ENCODE results near the gene CYTL1.
"Not testable (repeated sequence)": the region's sequence is repeated elsewhere in the genome, so short reads cannot be mapped to it uniquely, and the experiment has no call there.

CYTL1 gene

GRCh38 chr4:5003918-5004317 is 15.3 kb downstream of the CYTL1 start:
- in situ Hi-C loops (cut with MboI; ENCODE audit: low sequenced_read_pairs), result no loop called here

GRCh38 chr4:5003372-5003857 is 15.8 kb downstream of the CYTL1 start:
- in situ Hi-C loops (cut with MboI; ENCODE audit: low sequenced_read_pairs), result no loop called here

GRCh38 chr4:5001641-5002040 is 17.6 kb downstream of the CYTL1 start:
- in situ Hi-C loops (cut with MboI; ENCODE audit: low sequenced_read_pairs), result not testable (repeated sequence)

- in situ Hi-C loops (cut with MboI; ENCODE audit: low sequenced_read_pairs), result loop anchor here (25.0 kb wide), 1 partner anchor 815 kb away; no protein-coding TSS in a partner anchor
These were observed 22.3 kb downstream of the CYTL1 start for GRCh38 chr4:4996935-4997334.

GRCh38 chr4:4995908-4996265 is 23.4 kb downstream of the CYTL1 start:
- in situ Hi-C loops (cut with MboI; ENCODE audit: low sequenced_read_pairs), result loop anchor here (25.0 kb wide), 1 partner anchor 816 kb away; no protein-coding TSS in a partner anchor

- in situ Hi-C loops (cut with MboI; ENCODE audit: low sequenced_read_pairs), result loop anchor here (25.0 kb wide), 1 partner anchor 817 kb away; no protein-coding TSS in a partner anchor
These were observed 24.0 kb downstream of the CYTL1 start for GRCh38 chr4:4995103-4995907.

GRCh38 chr4:4994312-4995097 is 24.8 kb downstream of the CYTL1 start:
- in situ Hi-C loops (cut with MboI; ENCODE audit: low sequenced_read_pairs), result loop anchor here (25.0 kb wide), 1 partner anchor 818 kb away; no protein-coding TSS in a partner anchor

- in situ Hi-C loops (cut with MboI; ENCODE audit: low sequenced_read_pairs), result loop anchor here (25.0 kb wide), 1 partner anchor 819 kb away; no protein-coding TSS in a partner anchor
These were observed 26.4 kb downstream of the CYTL1 start for GRCh38 chr4:4992833-4993232.

GRCh38 chr4:4991541-4992099 is 27.6 kb downstream of the CYTL1 start:
- in situ Hi-C loops (cut with MboI; ENCODE audit: low sequenced_read_pairs), result loop anchor here (25.0 kb wide), 1 partner anchor 821 kb away; no protein-coding TSS in a partner anchor

GRCh38 chr4:4990857-4991540 is 28.3 kb downstream of the CYTL1 start:
- in situ Hi-C loops (cut with MboI; ENCODE audit: low sequenced_read_pairs), result loop anchor here (25.0 kb wide), 1 partner anchor 821 kb away; no protein-coding TSS in a partner anchor

- in situ Hi-C loops (cut with MboI; ENCODE audit: low sequenced_read_pairs), result loop anchor here (25.0 kb wide), 1 partner anchor 822 kb away; no protein-coding TSS in a partner anchor
These were observed 28.9 kb downstream of the CYTL1 start for GRCh38 chr4:4990329-4990728.

- in situ Hi-C loops (cut with MboI; ENCODE audit: low sequenced_read_pairs), result loop anchor here (25.0 kb wide), 1 partner anchor 823 kb away; no protein-coding TSS in a partner anchor
These were observed 30.1 kb downstream of the CYTL1 start for GRCh38 chr4:4989083-4989622.

GRCh38 chr4:4987656-4988055 is 31.6 kb downstream of the CYTL1 start:
- in situ Hi-C loops (cut with MboI; ENCODE audit: low sequenced_read_pairs), result loop anchor here (25.0 kb wide), 1 partner anchor 825 kb away; no protein-coding TSS in a partner anchor

- in situ Hi-C loops (cut with MboI; ENCODE audit: low sequenced_read_pairs), result loop anchor here (25.0 kb wide), 1 partner anchor 825 kb away; no protein-coding TSS in a partner anchor
These were observed 32.4 kb downstream of the CYTL1 start for GRCh38 chr4:4986841-4987240.

- in situ Hi-C loops (cut with MboI; ENCODE audit: low sequenced_read_pairs), result loop anchor here (25.0 kb wide), 1 partner anchor 826 kb away; no protein-coding TSS in a partner anchor
These were observed 33.4 kb downstream of the CYTL1 start for GRCh38 chr4:4985844-4986243.

GRCh38 chr4:4985036-4985435 is 34.2 kb downstream of the CYTL1 start:
- in situ Hi-C loops (cut with MboI; ENCODE audit: low sequenced_read_pairs), result loop anchor here (25.0 kb wide), 1 partner anchor 827 kb away; no protein-coding TSS in a partner anchor

- in situ Hi-C loops (cut with MboI; ENCODE audit: low sequenced_read_pairs), result loop anchor here (25.0 kb wide), 1 partner anchor 828 kb away; no protein-coding TSS in a partner anchor
These were observed 35.1 kb downstream of the CYTL1 start for GRCh38 chr4:4984186-4984585.

GRCh38 chr4:4981827-4982226 is 37.4 kb downstream of the CYTL1 start:
- in situ Hi-C loops (cut with MboI; ENCODE audit: low sequenced_read_pairs), result loop anchor here (25.0 kb wide), 1 partner anchor 830 kb away; no protein-coding TSS in a partner anchor

- in situ Hi-C loops (cut with MboI; ENCODE audit: low sequenced_read_pairs), result loop anchor here (25.0 kb wide), 1 partner anchor 831 kb away; no protein-coding TSS in a partner anchor
These were observed 37.8 kb downstream of the CYTL1 start for GRCh38 chr4:4981427-4981826.

Measured in HL-60/S4 treated with phorbol 12-myristate 13-acetate at 8.2 ng/mL for 4 days and 3 days (cell line).